Measurements from ENCODE around the gene CDC42BPB. TPM values are rescaled to one million over a fixed set of nuclear protein-coding genes. Genes with fewer than 3 reads are reported as not detected.

Gene CDC42BPB
- total RNA-seq, 6 experiments from 2014 or later, result 73.7 to 85.1 (median 79.9) TPM

- no peaks in the 10 kb centered on the region; the same call in 1 of the 2 replicates for H3K27me3 Mint-ChIP-seq (ENCODE audit: insufficient read depth)
- H3K9me3 Mint-ChIP-seq, result no peaks in the 10 kb centered on the region
- peaks cover 9% of the 10 kb centered on the region for H3K36me3 Mint-ChIP-seq (ENCODE audit: low read depth)
- H3K27ac Mint-ChIP-seq, result no peak overlapping the region
- DNase-seq, result no peak
- TF ChIP-seq, protein P1, sequence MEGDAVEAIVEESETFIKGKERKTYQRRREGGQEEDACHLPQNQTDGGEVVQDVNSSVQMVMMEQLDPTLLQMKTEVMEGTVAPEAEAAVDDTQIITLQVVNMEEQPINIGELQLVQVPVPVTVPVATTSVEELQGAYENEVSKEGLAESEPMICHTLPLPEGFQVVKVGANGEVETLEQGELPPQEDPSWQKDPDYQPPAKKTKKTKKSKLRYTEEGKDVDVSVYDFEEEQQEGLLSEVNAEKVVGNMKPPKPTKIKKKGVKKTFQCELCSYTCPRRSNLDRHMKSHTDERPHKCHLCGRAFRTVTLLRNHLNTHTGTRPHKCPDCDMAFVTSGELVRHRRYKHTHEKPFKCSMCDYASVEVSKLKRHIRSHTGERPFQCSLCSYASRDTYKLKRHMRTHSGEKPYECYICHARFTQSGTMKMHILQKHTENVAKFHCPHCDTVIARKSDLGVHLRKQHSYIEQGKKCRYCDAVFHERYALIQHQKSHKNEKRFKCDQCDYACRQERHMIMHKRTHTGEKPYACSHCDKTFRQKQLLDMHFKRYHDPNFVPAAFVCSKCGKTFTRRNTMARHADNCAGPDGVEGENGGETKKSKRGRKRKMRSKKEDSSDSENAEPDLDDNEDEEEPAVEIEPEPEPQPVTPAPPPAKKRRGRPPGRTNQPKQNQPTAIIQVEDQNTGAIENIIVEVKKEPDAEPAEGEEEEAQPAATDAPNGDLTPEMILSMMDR (IDR thresholded peaks at IDR 0.05), result no peak
- no peaks in the 10 kb centered on the region for H3K4me1 Mint-ChIP-seq (ENCODE audit: low read depth)
- H3K4me3 Mint-ChIP-seq, result no peak overlapping the region
Measured at GRCh38 chr14:102902523-102903247, 154.7 kb downstream of the CDC42BPB start.

DNA sequence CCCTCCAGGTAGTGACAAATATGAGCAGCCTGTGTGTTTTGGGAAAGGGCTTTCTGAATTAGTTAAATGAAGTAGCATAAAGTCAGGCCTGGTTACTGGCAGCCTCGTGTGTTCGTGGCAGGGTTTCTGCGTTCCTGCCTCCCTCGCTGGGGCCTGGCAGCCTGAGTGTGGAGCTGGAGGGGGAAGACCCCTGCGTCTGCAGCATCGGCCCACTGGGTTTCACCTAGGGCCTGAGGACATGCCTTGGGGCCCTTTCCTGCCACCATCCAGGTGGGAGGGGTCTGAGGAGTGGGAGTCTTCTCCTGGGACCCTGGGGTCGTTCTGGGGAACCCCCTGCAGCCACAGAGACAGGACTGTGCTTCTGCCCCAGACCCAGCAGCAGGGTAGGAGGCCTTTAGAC, 155.3 kb downstream of the CDC42BPB start:
- Mint-ChIP-seq H3K36me3 (ENCODE audit: low read depth) (peaks cover 9% of the 10 kb centered on the region), H3K27me3 (ENCODE audit: insufficient read depth) (no peaks in the 10 kb centered on the region; the same call in 1 of the 2 replicates), H3K4me1 (ENCODE audit: low read depth) (no peaks in the 10 kb centered on the region), H3K9me3 (no peaks in the 10 kb centered on the region), H3K27ac (no peak overlapping the region), H3K4me3 (no peak overlapping the region)
- no peak for DNase-seq
- TF ChIP-seq, protein P1 (IDR thresholded peaks at IDR 0.05), result no peak

- no peak overlapping the region for H3K4me3 Mint-ChIP-seq
- H3K27ac Mint-ChIP-seq, result no peak overlapping the region
- no peaks in the 10 kb centered on the region for H3K9me3 Mint-ChIP-seq
- H3K27me3 Mint-ChIP-seq (ENCODE audit: insufficient read depth), result no peaks in the 10 kb centered on the region; the same call in 1 of the 2 replicates
- TF ChIP-seq, protein P1 (IDR thresholded peaks at IDR 0.05), result no peak
- no peak for DNase-seq
- H3K4me1 Mint-ChIP-seq (ENCODE audit: low read depth), result no peaks in the 10 kb centered on the region
- H3K36me3 Mint-ChIP-seq (ENCODE audit: low read depth), result peaks cover 9% of the 10 kb centered on the region
Measured at GRCh38 chr14:102901633-102902032, 155.7 kb downstream of the CDC42BPB start.

- Mint-ChIP-seq H3K4me1 (ENCODE audit: low read depth) (no peaks in the 10 kb centered on the region), H3K27ac (no peak overlapping the region), H3K9me3 (no peaks in the 10 kb centered on the region), H3K27me3 (ENCODE audit: insufficient read depth) (no peaks in the 10 kb centered on the region; the same call in 1 of the 2 replicates), H3K36me3 (ENCODE audit: low read depth) (peaks cover 9% of the 10 kb centered on the region), H3K4me3 (no peak overlapping the region)
- no peak for DNase-seq
- TF ChIP-seq, protein P1 (IDR thresholded peaks at IDR 0.05), result no peak
Measured at GRCh38 chr14:102900631-102901571, 156.4 kb downstream of the CDC42BPB start.

DNA sequence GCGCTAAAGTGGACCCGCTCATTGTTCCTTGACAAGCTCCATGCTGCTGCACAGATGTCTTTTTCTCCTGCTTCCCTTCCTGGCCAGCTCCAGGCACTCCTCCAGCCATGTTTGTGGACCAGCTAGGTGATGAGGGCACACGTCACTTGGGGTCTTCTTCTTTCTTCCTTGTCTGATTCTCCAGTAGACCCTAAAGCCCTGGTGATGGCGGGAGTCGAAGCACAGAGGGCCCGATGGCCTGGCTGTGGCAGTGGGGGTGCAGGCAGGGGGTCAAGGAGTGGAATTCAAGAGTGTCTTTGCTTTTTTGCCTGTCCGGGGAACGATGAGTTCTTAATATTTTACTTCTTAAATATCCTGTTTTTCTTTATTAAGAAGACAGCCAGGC, 157.8 kb downstream of the CDC42BPB start:
- DNase-seq, result no peak
- Mint-ChIP-seq H3K9me3 (no peaks in the 10 kb centered on the region), H3K36me3 (ENCODE audit: low read depth) (peaks cover 19% of the 10 kb centered on the region), H3K4me1 (ENCODE audit: low read depth) (no peaks in the 10 kb centered on the region), H3K4me3 (no peak overlapping the region), H3K27ac (no peak overlapping the region), H3K27me3 (ENCODE audit: insufficient read depth) (no peaks in the 10 kb centered on the region)
- TF ChIP-seq, protein P1 (IDR thresholded peaks at IDR 0.05), result no peak

Measured in HFFc6 (cell line).